TTC549 (cell line): ENCODE measurements around the gene LYSET.
"Not testable (repeated sequence)": the region's sequence is repeated elsewhere in the genome, so short reads cannot be mapped to it uniquely, and the experiment has no call there.

Experiments used
- FAIRE-seq: peaks from 2 replicates; lab custom pipeline; 2012; peaks lifted over from hg19 to GRCh38; lab: Jason Lieb, UNC

The LYSET gene

GRCh38 chr14:93228550-93228949 is 43.4 kb downstream of the LYSET start:
- FAIRE-seq, result no peak

DNA sequence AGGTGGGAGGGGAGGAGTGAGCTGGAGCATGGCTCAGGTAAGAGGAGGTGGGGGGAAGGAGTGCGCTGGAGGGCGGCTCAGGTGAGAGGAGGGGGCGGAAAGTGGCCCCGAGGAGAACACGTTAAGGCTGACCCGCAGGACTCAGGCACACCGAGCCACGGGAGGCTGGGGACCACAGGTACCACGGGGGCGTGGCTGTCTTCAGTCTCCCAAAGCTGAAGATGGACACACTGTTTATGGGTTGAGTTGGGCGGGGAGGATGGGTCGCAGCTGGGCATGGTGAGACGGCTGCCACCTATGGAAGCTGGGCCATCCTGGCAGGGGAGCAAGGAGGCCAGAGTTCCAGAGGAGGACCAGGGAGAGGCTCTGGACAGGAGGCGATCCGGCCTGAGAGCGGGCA is 45.4 kb downstream of the LYSET start:
- FAIRE-seq, result no peak

GRCh38 chr14:93231129-93231979 is 46.2 kb downstream of the LYSET start:
- FAIRE-seq, result no peak

GRCh38 chr14:93232159-93232558 is 47.0 kb downstream of the LYSET start:
- no peak for FAIRE-seq

DNA sequence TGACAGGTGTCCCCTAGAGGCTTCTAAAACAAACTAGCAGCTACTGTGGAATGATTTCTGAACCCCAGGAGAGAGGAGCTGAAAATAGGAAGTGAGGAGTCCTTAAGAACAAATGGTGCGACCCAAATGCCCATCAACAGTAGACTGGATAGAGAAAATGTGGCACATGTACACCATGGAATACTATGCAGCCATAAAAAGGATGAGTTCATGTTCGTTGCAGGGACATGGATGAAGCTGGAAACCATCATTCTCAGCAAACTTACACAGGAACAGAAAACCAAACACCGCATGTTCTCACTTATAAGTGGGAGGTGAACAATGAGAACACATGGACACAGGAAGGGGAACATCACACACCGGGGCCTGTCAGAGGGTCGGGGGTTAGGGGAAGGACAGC is 48.0 kb downstream of the LYSET start:
- FAIRE-seq, result not testable (repeated sequence)

- no peak for FAIRE-seq
Observed at GRCh38 chr14:93234798-93235197, 49.7 kb downstream of the LYSET start.
